ENCODE measurements around the gene LRBA. TPM values are rescaled to one million over a fixed set of nuclear protein-coding genes. Genes with fewer than 3 reads are reported as not detected.

The LRBA gene
- total RNA-seq, 4 donors from 2014 or later = 13.3 to 21.2 (median 20.1) TPM

DNA sequence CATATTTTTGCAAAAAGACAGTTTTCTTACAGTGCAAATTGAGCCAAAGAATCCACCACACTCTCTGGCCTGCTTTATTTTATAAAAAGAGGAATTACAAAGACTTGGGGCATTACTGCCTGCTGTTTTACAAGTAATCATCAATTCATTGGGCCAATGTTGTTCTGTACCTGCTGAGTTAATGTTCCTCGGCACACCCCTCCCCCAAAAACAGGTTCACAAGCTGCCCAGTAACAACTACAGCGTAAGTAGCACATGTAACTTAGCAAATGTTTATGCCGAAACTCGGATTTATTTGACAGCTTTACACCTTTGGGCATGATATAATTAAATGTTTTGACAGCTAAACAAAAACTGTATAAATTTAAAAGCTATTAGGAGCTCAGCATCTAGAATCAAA, 647.8 kb downstream of the LRBA start:
- TF ChIP-seq POLR2A (IDR thresholded peaks at IDR 0.05; ENCODE audit: low read depth) = no peak
- TF ChIP-seq EP300 (IDR thresholded peaks at IDR 0.05) = no peak
- TF ChIP-seq POLR2AphosphoS5 (IDR thresholded peaks at IDR 0.05) = no peak
- TF ChIP-seq, protein P1, sequence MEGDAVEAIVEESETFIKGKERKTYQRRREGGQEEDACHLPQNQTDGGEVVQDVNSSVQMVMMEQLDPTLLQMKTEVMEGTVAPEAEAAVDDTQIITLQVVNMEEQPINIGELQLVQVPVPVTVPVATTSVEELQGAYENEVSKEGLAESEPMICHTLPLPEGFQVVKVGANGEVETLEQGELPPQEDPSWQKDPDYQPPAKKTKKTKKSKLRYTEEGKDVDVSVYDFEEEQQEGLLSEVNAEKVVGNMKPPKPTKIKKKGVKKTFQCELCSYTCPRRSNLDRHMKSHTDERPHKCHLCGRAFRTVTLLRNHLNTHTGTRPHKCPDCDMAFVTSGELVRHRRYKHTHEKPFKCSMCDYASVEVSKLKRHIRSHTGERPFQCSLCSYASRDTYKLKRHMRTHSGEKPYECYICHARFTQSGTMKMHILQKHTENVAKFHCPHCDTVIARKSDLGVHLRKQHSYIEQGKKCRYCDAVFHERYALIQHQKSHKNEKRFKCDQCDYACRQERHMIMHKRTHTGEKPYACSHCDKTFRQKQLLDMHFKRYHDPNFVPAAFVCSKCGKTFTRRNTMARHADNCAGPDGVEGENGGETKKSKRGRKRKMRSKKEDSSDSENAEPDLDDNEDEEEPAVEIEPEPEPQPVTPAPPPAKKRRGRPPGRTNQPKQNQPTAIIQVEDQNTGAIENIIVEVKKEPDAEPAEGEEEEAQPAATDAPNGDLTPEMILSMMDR (IDR thresholded peaks at IDR 0.05) = no peak
- H3K27me3 ChIP-seq = no peaks in the 10 kb centered on the region
- 74% methylated on average over 4 of the region's 4 CpGs for WGBS
- no peak overlapping the region for H3K27ac ChIP-seq (replicated peaks in 1 of 4)
- DNase-seq (ENCODE audit: extremely low spot score) = no peak
- intact Hi-C loops (cut with DNase I) = no loop called here
- H3K36me3 ChIP-seq = no peaks in the 10 kb centered on the region
- H3K9me3 ChIP-seq = no peaks in the 10 kb centered on the region
- no peak overlapping the region for H3K4me3 ChIP-seq
- H3K4me1 ChIP-seq = peaks cover 0 to 16% (median 8%) of the 10 kb centered on the region in 4 donors

DNA sequence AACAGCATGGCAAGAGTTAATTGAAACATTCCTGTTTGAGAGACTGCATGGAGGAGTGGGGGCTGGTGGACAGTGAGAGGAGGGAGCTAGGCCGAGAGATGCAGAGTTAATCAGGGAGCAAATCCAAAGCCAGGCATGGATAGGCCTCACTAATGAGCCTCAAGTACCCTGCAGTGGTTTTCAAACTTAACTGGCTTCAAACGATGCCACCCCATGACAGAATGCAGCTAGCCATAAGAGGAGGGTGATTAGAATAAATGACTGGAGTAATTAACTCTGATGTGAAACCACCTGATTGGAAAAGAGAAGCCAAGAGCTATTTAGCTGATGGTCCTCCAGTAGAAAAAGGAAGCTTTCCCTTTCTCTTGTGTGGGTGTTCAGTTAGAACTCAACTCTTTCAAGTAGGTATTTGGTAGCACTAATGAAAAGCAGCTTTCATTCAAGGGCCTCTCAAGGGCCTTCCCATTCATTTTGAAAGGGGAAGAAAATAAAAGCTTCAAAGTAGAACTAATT, 648.5 kb downstream of the LRBA start:
- 76% methylated on average over 2 of the region's 2 CpGs for WGBS
- H3K4me3 ChIP-seq = no peak overlapping the region
- no peaks in the 10 kb centered on the region for H3K9me3 ChIP-seq
- H3K4me1 ChIP-seq = peaks cover 0 to 16% (median 8%) of the 10 kb centered on the region in 4 donors
- H3K36me3 ChIP-seq = no peaks in the 10 kb centered on the region
- TF ChIP-seq, protein P1 (IDR thresholded peaks at IDR 0.05) = no peak
- TF ChIP-seq POLR2AphosphoS5 (IDR thresholded peaks at IDR 0.05) = no peak
- no peak for TF ChIP-seq EP300 (IDR thresholded peaks at IDR 0.05)
- no peak for TF ChIP-seq POLR2A (IDR thresholded peaks at IDR 0.05; ENCODE audit: low read depth)
- intact Hi-C loops (cut with DNase I) = no loop called here
- no peak overlapping the region for H3K27ac ChIP-seq (replicated peaks in 1 of 4)
- no peak for DNase-seq (ENCODE audit: extremely low spot score)
- H3K27me3 ChIP-seq = no peaks in the 10 kb centered on the region

DNA sequence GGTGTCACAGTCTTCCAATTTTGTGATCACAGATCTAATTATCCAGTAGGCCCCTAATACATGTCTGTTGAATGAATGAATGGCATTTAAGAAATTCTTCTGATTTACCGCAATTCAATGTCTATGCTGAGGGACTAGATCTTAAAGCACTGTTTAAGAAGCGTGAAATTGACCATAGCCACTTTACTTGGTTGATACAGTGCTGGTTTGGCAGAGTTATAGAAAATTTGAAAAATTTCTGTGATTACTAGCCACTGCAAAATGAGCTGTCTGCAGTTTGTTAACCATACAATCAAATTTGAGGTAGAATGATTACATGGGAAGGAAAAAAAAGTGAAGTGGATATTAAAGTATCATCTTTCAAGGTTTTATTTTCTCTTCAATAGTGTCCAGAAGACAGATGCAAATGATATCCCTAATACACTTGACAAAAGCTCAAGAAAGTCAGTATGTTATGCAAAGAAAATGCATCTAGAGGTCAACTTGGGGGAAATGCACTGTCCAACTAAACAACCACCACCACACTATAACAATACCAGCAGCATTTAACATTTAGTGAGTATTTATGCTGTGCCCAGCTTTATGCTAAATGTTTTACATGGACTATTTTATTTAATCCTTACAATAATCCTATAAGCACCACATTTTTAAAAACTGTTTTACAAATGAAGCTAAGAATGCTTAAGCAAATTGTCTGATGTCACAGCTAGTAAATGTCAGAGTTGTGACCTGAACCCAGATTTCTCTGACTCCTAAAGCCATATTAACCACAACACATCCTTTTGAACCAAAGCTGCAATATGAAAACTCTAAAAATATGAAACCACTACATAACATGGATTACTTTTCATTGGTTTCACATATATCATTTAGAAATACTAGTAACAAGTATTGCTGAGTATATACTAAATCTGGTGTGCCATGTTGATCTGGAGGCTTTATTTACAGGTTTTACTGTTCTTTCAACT, 651.1 kb downstream of the LRBA start:
- no peak for TF ChIP-seq EP300 (IDR thresholded peaks at IDR 0.05)
- TF ChIP-seq, protein P1 (IDR thresholded peaks at IDR 0.05) = no peak
- Histone ChIP-seq H3K27me3 (no peaks in the 10 kb centered on the region), H3K36me3 (no peaks in the 10 kb centered on the region), H3K27ac (replicated peaks in 1 of 4) (no peak overlapping the region), H3K4me1 (peaks cover 0 to 12% (median 5%) of the 10 kb centered on the region in 4 donors), H3K9me3 (no peaks in the 10 kb centered on the region), H3K4me3 (no peak overlapping the region)
- 80% methylated on average over 2 of the region's 2 CpGs for WGBS
- no peak for DNase-seq (ENCODE audit: extremely low spot score)
- intact Hi-C loops (cut with DNase I) = no loop called here

DNA sequence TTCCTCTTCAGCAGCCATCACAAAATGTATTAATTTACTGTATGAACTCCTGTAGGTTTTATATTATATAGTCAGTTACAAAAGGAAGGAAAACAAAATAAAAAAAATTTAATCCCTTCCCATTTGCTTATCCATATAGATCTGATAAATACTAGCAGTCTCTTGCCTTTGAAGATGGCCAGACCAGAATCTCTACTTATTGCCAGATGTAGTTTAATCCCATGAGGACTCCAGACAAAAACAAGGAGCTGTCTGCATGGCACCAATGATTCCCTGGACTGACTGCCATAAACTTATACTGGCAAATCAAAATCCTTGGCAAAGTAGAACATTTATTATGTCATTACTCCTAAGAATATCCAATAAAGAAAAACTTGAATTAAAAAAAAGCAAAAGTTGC, 656.4 kb downstream of the LRBA start:
- TF ChIP-seq, protein P1 (IDR thresholded peaks at IDR 0.05) = no peak
- TF ChIP-seq POLR2AphosphoS5 (IDR thresholded peaks at IDR 0.05) = no peak
- TF ChIP-seq EP300 (IDR thresholded peaks at IDR 0.05) = no peak
- no peak for TF ChIP-seq POLR2A (IDR thresholded peaks at IDR 0.05; ENCODE audit: low read depth)
- H3K9me3 ChIP-seq = no peaks in the 10 kb centered on the region
- DNase-seq (ENCODE audit: extremely low spot score) = no peak
- no peaks in the 10 kb centered on the region for H3K4me1 ChIP-seq
- no peak overlapping the region for H3K4me3 ChIP-seq
- no peaks in the 10 kb centered on the region for H3K27me3 ChIP-seq
- H3K36me3 ChIP-seq = no peaks in the 10 kb centered on the region
- intact Hi-C loops (cut with DNase I) = no loop called here
- H3K27ac ChIP-seq (replicated peaks in 1 of 4) = no peak overlapping the region
